Ascending aorta (tissue), 2 donors: ENCODE data around the gene IGFALS. TPM values are rescaled to one million over a fixed set of nuclear protein-coding genes. Genes with fewer than 3 reads are reported as not detected.
"Not testable (repeated sequence)": the region's sequence is repeated elsewhere in the genome, so short reads cannot be mapped to it uniquely, and the experiment has no call there.

Experiments used
- DNase-seq, 2 donors: peaks; one replicate each; pipeline ENCODE4 v3.0.0-alpha.2; 2019; ENCODE audit warnings: low spot score in 2 of 2
- H3K27ac ChIP-seq, 2 donors: fragments of 200-600 bp; sonication (generic); one replicate each; pipeline ENCODE4 v1.5.1; 2016 to 2017; ENCODE audit warnings: mild to moderate bottlenecking in 1 of 2
- H3K27me3 ChIP-seq: fragments of 200-600 bp; sonication (generic); one replicate; pipeline ENCODE4 v1.5.1; 2017
- H3K36me3 ChIP-seq, 2 donors: fragments of 200-600 bp; sonication (generic); one replicate each; pipeline ENCODE4 v1.5.1; 2016
- H3K4me1 ChIP-seq, 2 donors: fragments of 200-600 bp; sonication (generic); one replicate each; pipeline ENCODE4 v1.5.1; 2016 to 2017; ENCODE audit warnings: mild to moderate bottlenecking in 1 of 2
- H3K4me3 ChIP-seq, 2 donors: fragments of 200-600 bp; sonication (generic); one replicate each; pipeline ENCODE4 v1.5.1; 2016 to 2017; ENCODE audit warnings: mild to moderate bottlenecking in 1 of 2
- H3K9me3 ChIP-seq, 2 donors: fragments of 200-600 bp; sonication (generic); one replicate each; pipeline ENCODE4 v1.5.1; 2016
- CTCF ChIP-seq, 3 experiments: fragments of 200-600 bp in 2 of 3; fragments of 450-650 bp in 1 of 3; sonication (generic) in 2 of 3; IDR thresholded peaks; one replicate each; pipeline ENCODE4 v1.5.1; 2016 to 2019; ENCODE audit warnings: antibody characterized with exemption in 3 of 3, mild to moderate bottlenecking in 1 of 3, moderate library complexity in 1 of 3
- intact Hi-C: fragments of 100-400 bp; cut with DNase I; formaldehyde crosslinking; loops from one replicate; pipeline ENCODE4 v1.15.1; 2023
- total RNA-seq: library from RNA; depleted of rRNA; stranded (reverse); fragments of >200 nt; gene quantifications from one replicate; pipeline ENCODE4 v1.1.0, GENCODE V29; 2016

Gene IGFALS
- total RNA-seq, 1 donor from 2014 or later: not detected

GRCh38 chr16:1810106-1810505 is 16.6 kb upstream of the IGFALS start:
- no peak for DNase-seq
- Histone ChIP-seq H3K4me1 (no peaks in the 10 kb centered on the region), H3K9me3 (no peaks in the 10 kb centered on the region), H3K36me3 (peaks cover 25 to 61% of the 10 kb centered on the region in 2 donors), H3K4me3 (no peak overlapping the region), H3K27me3 (no peaks in the 10 kb centered on the region), H3K27ac (no peak overlapping the region)
- TF ChIP-seq CTCF (IDR thresholded peaks at IDR 0.05): no peak
- intact Hi-C loops: no loop called here

- no peak overlapping the region for H3K27ac ChIP-seq
- intact Hi-C loops: no loop called here
- no peak for TF ChIP-seq CTCF (IDR thresholded peaks at IDR 0.05)
- H3K4me3 ChIP-seq: no peak overlapping the region
- no peaks in the 10 kb centered on the region for H3K4me1 ChIP-seq
- no peak for DNase-seq
- H3K36me3 ChIP-seq: peaks cover 25 to 63% of the 10 kb centered on the region in 2 donors
- H3K9me3 ChIP-seq: no peaks in the 10 kb centered on the region
- H3K27me3 ChIP-seq: no peaks in the 10 kb centered on the region
Observed at GRCh38 chr16:1809281-1809801, 15.8 kb upstream of the IGFALS start.

GRCh38 chr16:1808691-1809090 is 15.2 kb upstream of the IGFALS start:
- H3K36me3 ChIP-seq: peaks cover 25 to 60% of the 10 kb centered on the region in 2 donors
- DNase-seq: no peak
- no peaks in the 10 kb centered on the region for H3K4me1 ChIP-seq
- H3K4me3 ChIP-seq: no peak overlapping the region
- intact Hi-C loops: no loop called here
- no peak overlapping the region for H3K27ac ChIP-seq
- H3K9me3 ChIP-seq: no peaks in the 10 kb centered on the region
- TF ChIP-seq CTCF (IDR thresholded peaks at IDR 0.05): no peak
- no peaks in the 10 kb centered on the region for H3K27me3 ChIP-seq

GRCh38 chr16:1807626-1808025 is 14.1 kb upstream of the IGFALS start:
- Histone ChIP-seq H3K9me3 (no peaks in the 10 kb centered on the region), H3K27ac (no peak overlapping the region), H3K27me3 (no peaks in the 10 kb centered on the region), H3K4me3 (no peak overlapping the region), H3K36me3 (peaks cover 25 to 53% of the 10 kb centered on the region in 2 donors), H3K4me1 (no peaks in the 10 kb centered on the region)
- intact Hi-C loops: no loop called here
- no peak for TF ChIP-seq CTCF (IDR thresholded peaks at IDR 0.05)
- DNase-seq: no peak

GRCh38 chr16:1800701-1801100 is 7.2 kb upstream of the IGFALS start:
- Histone ChIP-seq H3K36me3 (peaks cover 0 to 6% of the 10 kb centered on the region in 2 donors), H3K4me1 (no peaks in the 10 kb centered on the region), H3K27ac (no peak overlapping the region), H3K9me3 (peaks cover 0 to 6% of the 10 kb centered on the region in 2 donors), H3K27me3 (no peaks in the 10 kb centered on the region), H3K4me3 (no peak overlapping the region)
- TF ChIP-seq CTCF (IDR thresholded peaks at IDR 0.05): no peak
- DNase-seq: no peak
- intact Hi-C loops: no loop called here

- H3K36me3 ChIP-seq, H3K27ac ChIP-seq, H3K27me3 ChIP-seq, intact Hi-C loops, H3K9me3 ChIP-seq, H3K4me3 ChIP-seq, DNase-seq, H3K4me1 ChIP-seq: not testable (repeated sequence)
Observed at GRCh38 chr16:1799263-1799662, 5.8 kb upstream of the IGFALS start.
